ENCODE measurements around the gene GHDC. TPM values are rescaled to one million over a fixed set of nuclear protein-coding genes. Genes with fewer than 3 reads are reported as not detected.
A peak's percentile ranks its signal among the peaks of the same experiment; 100 is the strongest.

Gene GHDC
- total and polyA plus RNA-seq, 2 of the 13 experiments (the other 11 are each of a cell fraction or from before 2014, with no cell fraction given): 15.4 to 22.5 TPM

DNA sequence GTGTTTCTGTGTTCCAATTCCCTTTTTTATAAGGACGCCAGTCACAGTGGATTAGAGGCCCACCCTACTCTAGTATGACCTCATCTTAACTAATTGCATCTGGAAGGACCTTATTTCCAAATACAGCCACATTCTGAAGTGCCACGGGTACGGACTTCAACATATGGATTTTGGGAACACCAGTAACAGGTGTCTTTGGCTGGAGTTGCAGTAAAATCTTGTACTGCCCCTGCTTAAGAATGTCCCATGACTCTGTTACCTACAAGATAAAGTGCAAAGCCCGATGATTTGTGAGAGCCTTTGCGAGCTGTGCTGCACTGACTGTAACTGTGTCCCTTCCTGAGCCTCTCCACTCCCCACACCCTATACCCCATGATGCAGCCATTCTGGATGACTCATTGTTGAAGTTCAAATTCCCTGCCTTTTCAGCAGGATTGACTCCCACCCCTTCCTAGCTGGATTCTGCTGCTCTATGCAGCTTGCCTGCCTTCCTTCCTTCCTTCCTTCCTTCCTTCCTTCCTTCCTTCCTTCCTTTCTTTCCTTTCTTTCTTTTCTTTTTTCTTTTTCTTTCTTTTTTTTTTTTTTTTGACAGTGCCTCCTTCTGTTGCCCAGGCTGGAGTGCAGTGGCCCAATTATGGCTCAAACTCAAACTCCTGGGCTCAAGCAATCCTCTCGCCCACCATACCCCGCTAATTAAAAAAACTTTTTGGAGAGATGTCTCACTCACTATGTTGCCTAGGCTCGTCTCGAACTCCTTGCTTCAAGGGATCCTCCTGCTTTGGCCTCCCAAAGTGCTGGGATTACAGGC is 11.2 kb downstream of the GHDC start (continued):
- TF ChIP-seq KIAA2018 (CRISPR knock-in tag; IDR thresholded peaks at IDR 0.05; ENCODE audit: borderline replicate concordance) (no peak), ZNF564 (CRISPR knock-in tag; IDR thresholded peaks at IDR 0.05) (no peak), KLF13 (CRISPR knock-in tag; IDR thresholded peaks at IDR 0.05) (no peak), PHF21A (CRISPR knock-in tag; IDR thresholded peaks at IDR 0.05) (no peak), ZGPAT (CRISPR knock-in tag; IDR thresholded peaks at IDR 0.05) (peak; percentile 10; the same call in 1 of the 2 replicates), JUNB (CRISPR knock-in tag; IDR thresholded peaks at IDR 0.05; ENCODE audit: borderline replicate concordance) (peak; percentile 89), ATAD3A (CRISPR knock-in tag; IDR thresholded peaks at IDR 0.05) (no peak), ATF7 (IDR thresholded peaks at IDR 0.05) (peak; percentile 17; the same call in 1 of the 2 replicates), ATF7 (CRISPR knock-in tag; IDR thresholded peaks at IDR 0.05) (no peak), ZNF644 (CRISPR knock-in tag; IDR thresholded peaks at IDR 0.05; ENCODE audit: low read depth) (peak; percentile 78; the same call in 1 of the 2 replicates), ZNF567 (CRISPR knock-in tag; IDR thresholded peaks at IDR 0.05; ENCODE audit: borderline replicate concordance) (no peak), MIER3 (CRISPR knock-in tag; IDR thresholded peaks at IDR 0.05; ENCODE audit: borderline replicate concordance) (peak; percentile 54; the same call in 1 of the 2 replicates), JUND (CRISPR knock-in tag; IDR thresholded peaks at IDR 0.05) (peak; percentile 96), ATF5 (CRISPR knock-in tag; IDR thresholded peaks at IDR 0.05; ENCODE audit: low read depth) (no peak), RARA (CRISPR knock-in tag; IDR thresholded peaks at IDR 0.05) (peak; percentile 39), GATAD2A (CRISPR knock-in tag; IDR thresholded peaks at IDR 0.05) (peak; percentile 37; the same call in 1 of the 2 replicates), GFI1 (CRISPR knock-in tag; IDR thresholded peaks at IDR 0.05; ENCODE audit: borderline replicate concordance) (no peak)
- TF ChIP-seq, protein P1, sequence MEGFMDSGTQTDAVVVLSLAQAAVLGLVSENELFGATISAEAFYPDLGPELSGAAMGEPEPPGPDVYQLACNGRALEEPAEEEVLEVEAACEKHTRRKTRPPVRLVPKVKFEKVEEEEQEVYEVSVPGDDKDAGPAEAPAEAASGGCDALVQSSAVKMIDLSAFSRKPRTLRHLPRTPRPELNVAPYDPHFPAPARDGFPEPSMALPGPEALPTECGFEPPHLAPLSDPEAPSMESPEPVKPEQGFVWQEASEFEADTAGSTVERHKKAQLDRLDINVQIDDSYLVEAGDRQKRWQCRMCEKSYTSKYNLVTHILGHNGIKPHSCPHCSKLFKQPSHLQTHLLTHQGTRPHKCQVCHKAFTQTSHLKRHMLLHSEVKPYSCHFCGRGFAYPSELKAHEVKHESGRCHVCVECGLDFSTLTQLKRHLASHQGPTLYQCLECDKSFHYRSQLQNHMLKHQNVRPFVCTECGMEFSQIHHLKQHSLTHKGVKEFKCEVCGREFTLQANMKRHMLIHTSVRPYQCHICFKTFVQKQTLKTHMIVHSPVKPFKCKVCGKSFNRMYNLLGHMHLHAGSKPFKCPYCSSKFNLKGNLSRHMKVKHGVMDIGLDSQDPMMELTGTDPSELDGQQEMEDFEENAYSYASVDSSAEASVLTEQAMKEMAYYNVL (CRISPR knock-in tag; IDR thresholded peaks at IDR 0.05; ENCODE audit: borderline replicate concordance): peak; percentile 67
